ENCODE data around the gene ZNF521.
A peak's percentile ranks its signal among the peaks of the same experiment; 100 is the strongest.
"Not testable (repeated sequence)": the region's sequence is repeated elsewhere in the genome, so short reads cannot be mapped to it uniquely, and the experiment has no call there.

ZNF521 gene

GRCh38 chr18:25274926-25275325 lies 77.0 kb downstream of the ZNF521 start:
- no peak for DNase-seq (ENCODE audit: low read depth, low spot score)
- H3K4me3 ChIP-seq (ENCODE audit: low read depth, low read length), result no peak overlapping the region
- no peak for TF ChIP-seq CTCF (IDR thresholded peaks at IDR 0.05; ENCODE audit: low read depth, low read length)
- in situ Hi-C loops (cut with HindIII; ENCODE audit: low sequenced_read_pairs), result no loop called here

DNA sequence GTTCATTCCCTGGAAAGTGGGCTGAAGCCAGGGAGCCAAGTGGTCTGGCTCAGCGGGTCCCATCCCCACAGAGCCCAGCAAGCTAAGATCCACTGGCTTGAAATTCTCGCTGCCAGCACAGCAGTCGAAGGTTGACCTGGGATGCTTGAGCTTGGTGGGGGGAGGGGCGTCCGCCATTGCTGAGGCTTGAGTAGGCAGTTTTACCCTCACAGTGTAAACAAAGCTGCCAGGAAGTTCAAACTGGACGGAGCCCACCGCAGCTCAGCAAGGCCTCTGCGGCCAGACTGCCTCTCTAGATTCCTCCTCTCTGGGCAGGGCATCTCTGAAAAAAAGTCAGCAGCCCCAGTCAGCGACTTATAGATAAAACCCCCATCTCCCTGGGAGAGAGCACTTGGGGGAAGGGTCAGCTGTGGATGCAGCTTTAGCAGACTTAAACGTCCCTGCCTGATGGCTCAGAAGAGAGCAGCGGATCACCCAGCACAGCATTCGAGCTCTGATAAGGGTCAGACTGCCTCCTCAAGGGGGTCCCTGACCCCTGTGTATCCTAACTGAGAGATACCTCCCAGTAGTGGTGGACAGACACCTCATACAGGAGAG lies 84.9 kb downstream of the ZNF521 start:
- in situ Hi-C loops (cut with HindIII; ENCODE audit: low sequenced_read_pairs); DNase-seq (ENCODE audit: low read depth, low spot score); H3K4me3 ChIP-seq (ENCODE audit: low read depth, low read length): not testable (repeated sequence)

DNA sequence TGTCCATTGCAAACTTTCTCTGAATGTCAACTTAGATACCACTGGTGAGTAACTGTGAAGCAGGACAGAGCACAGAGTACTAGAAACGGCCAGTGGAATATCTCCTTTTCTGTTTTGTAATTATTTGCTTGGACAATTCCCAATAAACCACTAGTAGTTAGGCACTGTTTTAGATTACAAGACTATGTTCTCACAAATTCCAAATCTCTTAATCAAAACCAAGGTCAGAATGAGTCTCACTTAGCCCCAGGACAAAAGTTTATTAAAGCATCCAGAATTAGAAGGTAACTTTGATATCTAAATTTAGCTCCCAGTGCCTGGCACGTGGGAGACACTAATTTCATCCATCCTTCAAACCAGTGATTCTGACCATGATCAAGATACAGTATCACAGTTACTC lies 89.0 kb downstream of the ZNF521 start:
- TF ChIP-seq CTCF (IDR thresholded peaks at IDR 0.05; ENCODE audit: low read depth, low read length), result no peak

GRCh38 chr18:25261768-25262167 lies 90.2 kb downstream of the ZNF521 start:
- TF ChIP-seq CTCF (IDR thresholded peaks at IDR 0.05; ENCODE audit: low read depth, low read length), result no peak
- peak; percentile 35 for DNase-seq (ENCODE audit: low read depth, low spot score)
- in situ Hi-C loops (cut with HindIII; ENCODE audit: low sequenced_read_pairs), result no loop called here
- no peak overlapping the region for H3K4me3 ChIP-seq (ENCODE audit: low read depth, low read length)

More for the DNA sequence above, 89.0 kb downstream of the ZNF521 start:
- H3K4me3 ChIP-seq (ENCODE audit: low read depth, low read length), result no peak overlapping the region
- in situ Hi-C loops (cut with HindIII; ENCODE audit: low sequenced_read_pairs), result no loop called here
- peak; percentile 51 for DNase-seq (ENCODE audit: low read depth, low spot score)

DNA sequence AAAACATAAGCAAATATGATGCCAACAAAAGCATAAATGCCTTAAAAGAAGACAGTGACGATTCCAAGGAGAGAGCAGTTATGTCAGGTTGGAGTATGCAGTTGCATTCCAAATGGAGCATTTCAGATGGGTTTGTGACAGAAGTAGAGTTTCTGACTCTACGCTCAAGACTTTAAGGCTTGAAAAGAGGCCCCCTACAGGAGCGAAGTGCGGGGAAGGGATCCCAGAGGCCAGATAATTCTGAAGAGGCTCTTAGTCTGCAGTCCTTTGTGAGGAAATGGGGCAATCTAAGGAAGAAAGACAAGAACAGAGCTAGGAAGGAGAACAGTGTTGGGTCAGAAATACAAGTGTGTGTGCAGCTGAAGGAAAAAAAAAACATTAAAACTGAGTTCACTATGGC lies 95.5 kb downstream of the ZNF521 start:
- no peak for DNase-seq (ENCODE audit: low read depth, low spot score)
- no peak overlapping the region for H3K4me3 ChIP-seq (ENCODE audit: low read depth, low read length)
- in situ Hi-C loops (cut with HindIII; ENCODE audit: low sequenced_read_pairs), result no loop called here
- no peak for TF ChIP-seq CTCF (IDR thresholded peaks at IDR 0.05; ENCODE audit: low read depth, low read length)

GRCh38 chr18:25253779-25254178 lies 98.2 kb downstream of the ZNF521 start:
- DNase-seq (ENCODE audit: low read depth, low spot score), result no peak
- no peak for TF ChIP-seq CTCF (IDR thresholded peaks at IDR 0.05; ENCODE audit: low read depth, low read length)
- in situ Hi-C loops (cut with HindIII; ENCODE audit: low sequenced_read_pairs), result no loop called here
- no peak overlapping the region for H3K4me3 ChIP-seq (ENCODE audit: low read depth, low read length)

- no peak overlapping the region for H3K4me3 ChIP-seq (ENCODE audit: low read depth, low read length)
- in situ Hi-C loops (cut with HindIII; ENCODE audit: low sequenced_read_pairs), result no loop called here
- no peak for TF ChIP-seq CTCF (IDR thresholded peaks at IDR 0.05; ENCODE audit: low read depth, low read length)
- no peak for DNase-seq (ENCODE audit: low read depth, low spot score)
Observed at GRCh38 chr18:25253136-25253535, 98.8 kb downstream of the ZNF521 start.
